GM13976 (cell line): ENCODE measurements around the gene GPX5.
A peak's percentile ranks its signal among the peaks of the same experiment; 100 is the strongest.

ENCODE experiments used
- DNase-seq: peaks from one replicate; pipeline ENCODE4 v3.0.0; 2012; ENCODE audit warnings: low spot score
- in situ Hi-C: fragments of 300-500 bp; cut with MboI; formaldehyde crosslinking; loops from one replicate; pipeline ENCODE4 v1.12.0; 2022; ENCODE audit warnings: low sequenced_read_pairs, mixed read lengths, inconsistent platforms; ENCODE audit not compliant: unreplicated experiment
- TF ChIP-seq, protein P1 (sequence below): IDR thresholded peaks from 2 replicates; pipeline ENCODE4 v1.5.1; 2012; ENCODE audit warnings: borderline replicate concordance, mild to moderate bottlenecking; ENCODE audit not compliant: insufficient read depth; ENCODE audit errors: extremely low read depth, missing control alignments, control extremely low read depth

The GPX5 gene

GRCh38 chr6:28534306-28534705 lies 8.6 kb downstream of the GPX5 start:
- DNase-seq = no peak
- in situ Hi-C loops = no loop called here
- TF ChIP-seq, protein P1, sequence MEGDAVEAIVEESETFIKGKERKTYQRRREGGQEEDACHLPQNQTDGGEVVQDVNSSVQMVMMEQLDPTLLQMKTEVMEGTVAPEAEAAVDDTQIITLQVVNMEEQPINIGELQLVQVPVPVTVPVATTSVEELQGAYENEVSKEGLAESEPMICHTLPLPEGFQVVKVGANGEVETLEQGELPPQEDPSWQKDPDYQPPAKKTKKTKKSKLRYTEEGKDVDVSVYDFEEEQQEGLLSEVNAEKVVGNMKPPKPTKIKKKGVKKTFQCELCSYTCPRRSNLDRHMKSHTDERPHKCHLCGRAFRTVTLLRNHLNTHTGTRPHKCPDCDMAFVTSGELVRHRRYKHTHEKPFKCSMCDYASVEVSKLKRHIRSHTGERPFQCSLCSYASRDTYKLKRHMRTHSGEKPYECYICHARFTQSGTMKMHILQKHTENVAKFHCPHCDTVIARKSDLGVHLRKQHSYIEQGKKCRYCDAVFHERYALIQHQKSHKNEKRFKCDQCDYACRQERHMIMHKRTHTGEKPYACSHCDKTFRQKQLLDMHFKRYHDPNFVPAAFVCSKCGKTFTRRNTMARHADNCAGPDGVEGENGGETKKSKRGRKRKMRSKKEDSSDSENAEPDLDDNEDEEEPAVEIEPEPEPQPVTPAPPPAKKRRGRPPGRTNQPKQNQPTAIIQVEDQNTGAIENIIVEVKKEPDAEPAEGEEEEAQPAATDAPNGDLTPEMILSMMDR = no peak

GRCh38 chr6:28534875-28535274 lies 9.2 kb downstream of the GPX5 start:
- DNase-seq = no peak
- in situ Hi-C loops = no loop called here

DNA sequence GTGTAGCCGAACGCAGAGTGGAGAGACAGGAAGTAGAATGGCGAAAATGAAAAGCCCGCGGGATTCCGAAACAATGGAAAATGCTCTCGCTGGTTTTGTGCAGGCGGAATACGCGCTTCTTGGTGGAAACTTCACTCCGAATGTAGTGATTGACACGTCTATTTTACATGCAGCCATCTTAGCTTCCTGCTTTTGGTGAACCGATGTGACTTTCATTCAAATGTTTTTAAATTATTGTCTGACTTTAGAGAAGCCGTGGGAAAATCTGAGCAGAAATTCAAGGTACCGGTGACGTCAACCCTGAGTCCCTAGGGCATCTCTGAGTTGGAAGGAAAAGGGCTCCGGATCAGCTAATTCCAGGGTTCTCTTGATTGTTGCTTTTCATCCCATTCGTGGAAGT lies 11.4 kb downstream of the GPX5 start:
- TF ChIP-seq, protein P1 = no peak
- in situ Hi-C loops = no loop called here
- no peak for DNase-seq

More at GRCh38 chr6:28534875-28535274, 9.2 kb downstream of the GPX5 start:
- TF ChIP-seq, protein P1 = no peak

- in situ Hi-C loops = no loop called here
- no peak for DNase-seq
- TF ChIP-seq, protein P1 = no peak
Measured at GRCh38 chr6:28537509-28538140, 11.9 kb downstream of the GPX5 start.

DNA sequence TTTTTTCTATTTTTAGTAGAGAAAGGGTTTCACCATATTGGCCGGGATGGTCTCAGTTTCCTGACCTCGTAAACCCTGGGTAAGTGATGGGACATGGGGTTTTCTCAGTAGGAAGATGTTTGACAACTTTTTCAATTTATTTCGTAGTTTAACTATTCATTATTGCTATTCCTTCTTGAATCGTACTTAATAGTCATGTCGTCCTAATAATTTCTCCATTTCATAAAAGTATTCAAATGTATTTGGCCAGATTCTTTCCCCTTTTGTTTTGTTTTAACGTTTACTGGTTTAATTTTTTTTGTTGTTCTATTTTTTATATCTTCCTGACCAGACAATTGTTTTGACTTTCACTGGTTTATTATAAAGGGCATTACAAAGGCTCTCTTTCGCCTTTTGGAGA lies 16.3 kb downstream of the GPX5 start:
- no peak for DNase-seq
- in situ Hi-C loops = no loop called here
- TF ChIP-seq, protein P1 = no peak

GRCh38 chr6:28542440-28543296 lies 17.0 kb downstream of the GPX5 start:
- in situ Hi-C loops = no loop called here
- TF ChIP-seq, protein P1 = peak; percentile 53
- peak; percentile 70 for DNase-seq
